Hematopoietic multipotent progenitor cell treated with erythropoietin and hydrocortisone succinate and interleukin-3 and kit ligand, for 15 days (in vitro differentiated cells): ENCODE measurements around the gene ABCC1.

Source experiments
- DNase-seq: peaks from one replicate; pipeline ENCODE4 v3.0.0-alpha.2; 2015; ENCODE audit warnings: low spot score

ABCC1 gene

GRCh38 chr16:16111639-16112038 lies 162.2 kb downstream of the ABCC1 start:
- DNase-seq, result no peak

- no peak for DNase-seq
These were observed 163.1 kb downstream of the ABCC1 start for GRCh38 chr16:16112450-16113053.

GRCh38 chr16:16113076-16113475 lies 163.7 kb downstream of the ABCC1 start:
- no peak for DNase-seq

- DNase-seq, result no peak
These were observed 167.4 kb downstream of the ABCC1 start for GRCh38 chr16:16116841-16117240.

GRCh38 chr16:16118337-16118736 lies 168.9 kb downstream of the ABCC1 start:
- DNase-seq, result no peak

- no peak for DNase-seq
These were observed 170.6 kb downstream of the ABCC1 start for GRCh38 chr16:16120044-16120381.

GRCh38 chr16:16120382-16121184 lies 171.2 kb downstream of the ABCC1 start:
- DNase-seq, result peak; percentile 88

- DNase-seq, result no peak
These were observed 171.8 kb downstream of the ABCC1 start for GRCh38 chr16:16121185-16121727.

- no peak for DNase-seq
These were observed 172.8 kb downstream of the ABCC1 start for GRCh38 chr16:16122264-16122663.

GRCh38 chr16:16124438-16124837 lies 175.0 kb downstream of the ABCC1 start:
- DNase-seq, result no peak

- DNase-seq, result no peak
These were observed 175.6 kb downstream of the ABCC1 start for GRCh38 chr16:16124974-16125373.

- peak; percentile 27 for DNase-seq
These were observed 177.5 kb downstream of the ABCC1 start for GRCh38 chr16:16126896-16127295.

GRCh38 chr16:16127469-16128116 lies 178.2 kb downstream of the ABCC1 start:
- DNase-seq, result peak; percentile 84

GRCh38 chr16:16131204-16131603 lies 181.8 kb downstream of the ABCC1 start:
- DNase-seq, result no peak

GRCh38 chr16:16131659-16132058 lies 182.2 kb downstream of the ABCC1 start:
- no peak for DNase-seq

GRCh38 chr16:16133943-16134604 lies 184.7 kb downstream of the ABCC1 start:
- DNase-seq, result no peak

GRCh38 chr16:16136588-16136987 lies 187.2 kb downstream of the ABCC1 start:
- DNase-seq, result no peak

- DNase-seq, result no peak
These were observed 187.7 kb downstream of the ABCC1 start for GRCh38 chr16:16137110-16137509.

GRCh38 chr16:16138034-16138635 lies 188.7 kb downstream of the ABCC1 start:
- DNase-seq, result no peak

GRCh38 chr16:16139061-16139460 lies 189.6 kb downstream of the ABCC1 start:
- DNase-seq, result no peak

GRCh38 chr16:16139806-16140205 lies 190.4 kb downstream of the ABCC1 start:
- no peak for DNase-seq

GRCh38 chr16:16140537-16140936 lies 191.1 kb downstream of the ABCC1 start:
- no peak for DNase-seq
